GM21619 (cell line): Measurements from ENCODE around the gene CDYL.
"Not testable (repeated sequence)": the region's sequence is repeated elsewhere in the genome, so short reads cannot be mapped to it uniquely, and the experiment has no call there.

Source experiments
- ATAC-seq: cut with Tn5 transposase; IDR thresholded peaks from one replicate; pipeline ENCODE4 v1.9.1; 2021; ENCODE audit not compliant: unreplicated experiment

CDYL gene

DNA sequence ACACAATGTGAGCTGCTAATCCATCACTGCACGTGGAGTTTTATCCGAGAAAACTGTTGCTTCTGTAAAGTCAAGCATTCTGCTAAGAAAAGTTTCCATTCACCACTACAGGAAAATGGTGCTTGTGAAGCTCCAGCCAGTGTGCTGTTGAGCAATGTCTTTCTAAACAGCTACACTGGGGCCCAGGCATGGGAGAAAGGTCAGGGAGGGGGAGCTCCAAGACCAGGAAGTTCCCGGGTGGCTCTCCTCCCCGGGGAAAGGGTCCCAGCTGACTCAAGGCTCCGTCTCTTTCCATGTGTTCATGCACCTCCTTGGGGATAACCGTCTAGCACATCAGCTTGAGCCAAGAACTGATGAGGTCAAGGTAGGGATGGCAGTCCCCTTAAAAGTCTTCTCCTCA is 207.1 kb downstream of the CDYL start:
- no peak for ATAC-seq

DNA sequence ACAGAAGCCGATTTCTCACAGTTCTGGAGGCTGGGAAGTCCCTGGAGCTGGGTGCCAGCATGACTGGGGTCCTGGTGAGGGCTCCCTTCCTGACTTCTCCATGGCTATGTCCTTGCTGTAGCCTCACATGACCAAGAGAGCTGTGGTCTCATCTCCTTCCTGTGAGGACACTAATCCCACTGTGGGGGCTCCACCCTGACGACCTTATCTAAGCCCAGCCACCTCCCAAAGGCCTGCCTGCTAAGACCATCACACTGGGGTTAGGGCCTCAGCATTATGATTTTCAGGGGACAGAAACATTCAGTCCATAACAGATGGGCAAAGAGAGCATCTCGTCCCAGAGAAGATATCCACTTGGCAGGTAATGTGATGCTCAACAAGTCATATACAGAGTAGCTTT is 210.8 kb downstream of the CDYL start:
- no peak for ATAC-seq

DNA sequence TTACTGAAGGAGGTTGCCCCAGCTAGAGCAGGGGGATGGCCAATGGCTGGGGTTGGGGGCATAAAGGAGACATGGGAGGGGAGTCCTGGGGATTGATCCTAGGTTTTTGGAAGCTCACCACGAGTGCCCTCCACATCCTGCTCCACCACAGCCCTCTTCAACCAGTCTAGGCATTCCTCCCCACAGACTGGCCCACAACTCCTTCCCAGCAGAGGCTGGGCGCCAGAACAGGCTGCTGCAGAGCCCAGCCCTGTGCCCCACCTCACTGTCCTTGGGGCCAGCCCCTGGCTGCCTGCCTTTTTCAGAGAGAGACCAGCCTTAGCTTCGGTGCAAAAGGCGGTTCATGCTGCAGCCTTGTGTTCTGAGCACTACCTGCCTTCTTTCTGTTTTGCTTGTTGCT is 211.2 kb downstream of the CDYL start:
- ATAC-seq = no peak

DNA sequence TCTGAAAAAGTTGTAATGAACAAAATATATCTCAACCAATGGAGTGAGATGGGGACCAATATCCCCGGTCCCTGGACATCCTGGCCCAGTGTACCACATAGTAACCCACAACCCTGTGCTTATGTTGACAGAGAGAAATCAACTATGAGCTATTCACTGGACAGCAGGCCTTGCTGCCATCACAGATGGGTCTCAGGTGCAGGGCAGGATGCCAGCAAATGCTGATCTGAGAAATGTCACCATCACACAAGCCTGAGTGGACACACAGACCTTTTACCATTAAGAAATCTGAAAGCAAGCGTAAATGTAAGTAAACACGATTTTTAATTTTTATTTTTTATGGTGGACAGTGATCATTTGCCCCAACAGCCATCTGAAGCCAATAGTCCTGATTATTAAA is 218.5 kb downstream of the CDYL start:
- no peak for ATAC-seq

DNA sequence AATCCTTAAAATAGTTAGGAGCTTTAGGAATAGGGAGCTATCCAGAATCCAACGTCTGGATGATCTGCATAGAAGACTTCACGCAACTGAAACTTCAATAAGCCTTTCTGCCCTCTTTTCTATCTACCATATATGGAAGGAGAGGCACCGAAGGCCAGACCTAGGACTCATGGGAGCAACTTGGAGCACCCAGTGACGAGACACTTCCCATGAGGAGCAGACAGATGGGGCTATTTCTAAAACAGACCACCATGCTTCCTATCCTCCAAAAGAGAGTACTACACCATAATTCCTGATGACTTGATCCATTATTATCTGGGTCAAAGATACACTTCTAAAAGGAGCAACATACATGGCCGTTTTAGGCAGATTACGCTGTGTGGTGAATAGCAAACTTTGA is 221.7 kb downstream of the CDYL start:
- no peak for ATAC-seq

DNA sequence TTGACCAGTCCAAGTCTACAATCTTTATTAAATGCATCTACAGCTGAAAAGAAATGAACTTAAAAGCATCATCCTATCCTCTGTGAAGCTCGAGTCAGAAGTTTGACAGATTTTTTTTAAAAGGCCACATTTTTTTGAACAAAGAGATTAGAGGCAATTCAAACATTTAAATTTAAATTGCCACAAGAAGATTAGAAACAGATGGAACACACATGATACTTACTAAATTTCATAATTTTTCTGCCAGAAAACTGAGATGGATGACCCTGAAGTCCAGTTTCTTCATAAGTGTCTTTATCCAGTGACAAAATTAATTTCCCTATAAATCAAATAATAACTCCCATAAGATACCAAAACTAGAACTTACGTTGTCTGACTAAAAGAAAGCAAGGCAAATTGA is 223.4 kb downstream of the CDYL start:
- no peak for ATAC-seq

DNA sequence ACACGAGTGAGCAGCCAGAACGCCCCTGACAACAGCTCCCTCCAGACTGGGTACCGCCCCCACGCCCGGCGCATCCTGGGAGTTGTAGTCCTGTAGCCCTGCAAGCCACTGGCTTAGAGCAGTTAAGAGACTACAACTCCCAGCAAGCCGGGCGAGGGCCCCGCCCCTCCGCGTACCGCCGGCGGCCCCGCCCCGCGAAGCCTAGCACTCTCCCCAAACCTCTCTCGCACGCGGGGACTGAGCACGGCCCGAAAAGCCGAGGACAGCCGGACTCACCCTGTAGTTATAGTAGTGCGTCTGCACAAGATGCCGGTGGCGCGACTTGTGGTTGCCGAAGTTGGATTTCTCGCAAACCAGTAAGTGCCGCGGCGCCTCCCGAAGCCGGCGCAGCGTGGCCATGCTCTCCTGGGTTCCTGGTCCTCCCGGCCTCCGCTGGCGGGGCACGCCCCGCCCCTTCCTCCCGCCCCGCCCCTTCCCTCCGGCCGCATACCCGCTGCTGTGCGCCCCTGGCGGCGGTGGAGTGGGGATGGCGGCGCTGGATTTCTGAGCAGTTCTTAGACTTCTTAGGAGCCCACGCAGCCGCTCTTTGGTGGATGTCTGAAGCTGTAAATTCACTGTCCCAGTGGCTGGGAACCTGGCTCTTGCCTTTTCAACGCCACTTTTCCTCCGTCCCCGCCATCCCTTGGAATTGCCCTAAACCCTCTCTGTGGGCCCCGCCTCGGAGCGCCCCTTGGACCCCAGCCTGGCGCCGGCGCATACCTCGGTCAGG is 227.6 kb downstream of the CDYL start, which contains the start of gene RPP40:
RPP40 (minus strand) TSS at position 434 of the 769 bp plus-strand sequence; CDS start at position 399, 35 bp downstream.
- peak; percentile 94 for ATAC-seq

DNA sequence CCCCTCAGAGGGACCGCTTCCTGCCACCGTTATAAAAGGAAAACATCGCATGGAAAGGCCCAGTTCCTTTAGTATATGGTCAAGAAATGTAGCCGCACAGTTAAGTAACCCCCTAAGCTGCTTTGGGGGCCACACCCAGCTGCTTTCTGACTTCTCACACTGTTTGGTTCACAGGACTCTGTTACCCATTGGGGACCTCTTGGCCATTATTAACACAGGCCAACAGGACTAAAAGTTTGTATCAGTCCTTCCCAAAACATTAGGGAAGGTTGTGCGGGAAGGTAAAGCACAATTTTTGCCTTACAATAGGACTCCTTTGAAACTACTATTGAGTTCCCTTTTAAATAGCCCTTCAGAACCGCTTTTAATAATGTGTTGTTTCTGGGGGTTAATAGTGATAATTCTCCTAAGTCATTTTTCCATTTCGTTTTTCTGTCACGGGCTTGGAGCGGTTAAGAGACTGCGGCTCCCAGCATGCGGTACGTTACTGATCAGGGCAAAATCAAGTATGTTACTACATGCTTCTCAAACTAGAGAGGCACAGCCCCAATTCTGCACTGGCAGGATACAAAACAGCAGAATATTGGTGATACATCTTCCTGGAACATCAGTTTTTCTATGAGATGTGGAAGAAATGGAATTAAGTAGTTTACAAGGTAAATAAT is 228.3 kb downstream of the CDYL start:
- no peak for ATAC-seq

DNA sequence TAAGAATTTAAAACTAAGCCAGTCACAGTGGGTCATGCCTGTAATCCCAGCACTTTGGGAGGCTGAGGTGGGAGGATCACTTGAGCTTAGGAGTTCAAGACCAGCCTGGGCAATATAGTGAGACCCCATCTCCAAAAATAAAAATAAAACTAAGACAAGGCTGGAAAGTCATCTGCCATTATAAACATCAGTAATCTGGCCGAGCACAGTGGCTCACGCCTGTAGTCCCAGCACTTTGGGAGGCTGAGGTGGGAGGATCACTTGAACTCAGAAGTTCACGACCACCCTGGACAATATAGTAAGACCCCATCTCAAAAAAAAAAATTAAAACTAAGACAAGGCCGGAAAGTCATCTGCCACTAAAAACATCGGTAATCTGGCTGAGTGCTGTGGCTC is 228.8 kb downstream of the CDYL start:
- not testable (repeated sequence) for ATAC-seq
